OCI-LY1 (cell line): ENCODE results near the gene TP53RK.

Source experiments
- H2AFZ ChIP-seq: fragments of 200-600 bp; sonication (generic), shearing (Covaris generic); 2 replicates; pipeline ENCODE4 v1.6.0; 2014; ENCODE audit warnings: antibody characterized with exemption, mild to moderate bottlenecking, low read length
- H3F3A ChIP-seq: fragments of 200-600 bp; sonication (generic), shearing (Covaris generic); 2 replicates; pipeline ENCODE4 v1.6.0; 2014; ENCODE audit warnings: mild to moderate bottlenecking, antibody characterized with exemption, low read length, moderate library complexity; ENCODE audit not compliant: insufficient read depth
- H3K27ac ChIP-seq: fragments of 200-600 bp; sonication (generic); 2 replicates; pipeline ENCODE4 v1.5.1; 2014; ENCODE audit warnings: low read length, mixed run types, mild to moderate bottlenecking, low read depth; ENCODE audit not compliant: poor library complexity, severe bottlenecking
- H3K27me3 ChIP-seq: fragments of 200-600 bp; sonication (generic); 2 replicates; pipeline ENCODE4 v1.6.0; 2014; ENCODE audit warnings: antibody characterized with exemption, mild to moderate bottlenecking, low read length, moderate library complexity; ENCODE audit not compliant: insufficient read depth
- H3K36me3 ChIP-seq: fragments of 200-600 bp; sonication (generic); 2 replicates; pipeline ENCODE4 v1.6.1; 2014; ENCODE audit warnings: mild to moderate bottlenecking, antibody characterized with exemption, low read length, moderate library complexity, mixed read lengths; ENCODE audit not compliant: insufficient read depth
- H3K4me1 ChIP-seq: fragments of 200-600 bp; sonication (generic); 2 replicates; pipeline ENCODE4 v1.5.1; 2014; ENCODE audit warnings: mild to moderate bottlenecking, low read length, moderate library complexity; ENCODE audit not compliant: insufficient read depth, severe bottlenecking
- H3K4me2 ChIP-seq: fragments of 200-600 bp; sonication (generic), shearing (Covaris generic); 2 replicates; pipeline ENCODE4 v1.6.1; 2014; ENCODE audit warnings: low read length
- H3K4me3 ChIP-seq: fragments of 200-600 bp; sonication (generic); 2 replicates; pipeline ENCODE4 v1.5.1; 2014; ENCODE audit warnings: low read length, low read depth, mild to moderate bottlenecking, mixed read lengths; ENCODE audit not compliant: poor library complexity, severe bottlenecking
- H3K79me2 ChIP-seq: fragments of 200-600 bp; shearing (Covaris generic); 2 replicates; pipeline ENCODE4 v1.6.1; 2016; ENCODE audit warnings: mixed run types, low read length, mixed read lengths; ENCODE audit not compliant: insufficient read depth
- H3K9ac ChIP-seq: fragments of 200-600 bp; sonication (generic), shearing (Covaris generic); 2 replicates; pipeline ENCODE4 v1.6.1; 2014; ENCODE audit warnings: mild to moderate bottlenecking, low read length, mixed read lengths
- H3K9me2 ChIP-seq: fragments of 200-600 bp; sonication (generic), shearing (Covaris generic); 2 replicates; pipeline ENCODE4 v1.6.1; 2014; ENCODE audit warnings: low read depth, mild to moderate bottlenecking, low read length, mixed read lengths
- H3K9me3 ChIP-seq: fragments of 200-600 bp; shearing (Covaris generic); 2 replicates; pipeline ENCODE4 v1.6.1; 2014; ENCODE audit warnings: low read length, mixed read lengths
- H4K20me1 ChIP-seq: fragments of 200-600 bp; sonication (generic), shearing (Covaris generic); 2 replicates; pipeline ENCODE4 v1.6.0; 2016; ENCODE audit warnings: mild to moderate bottlenecking, low read length; ENCODE audit not compliant: insufficient read depth
- CTCF ChIP-seq: fragments of 200-600 bp; sonication (generic), shearing (Covaris generic); IDR thresholded peaks from 2 replicates; pipeline ENCODE4 v1.5.1; 2017; ENCODE audit warnings: mild to moderate bottlenecking, antibody characterized with exemption, low read length, moderate library complexity, mixed read lengths
- EZH2 ChIP-seq: fragments of 200-600 bp; sonication (generic), shearing (Covaris generic); IDR thresholded peaks from 2 replicates; pipeline ENCODE4 v1.8.0; 2017; ENCODE audit warnings: borderline replicate concordance, mixed run types, mild to moderate bottlenecking, antibody characterized with exemption, low read length, moderate library complexity, mixed read lengths

The TP53RK gene

GRCh38 chr20:46725186-46726165 lies 36.2 kb upstream of the TP53RK start:
- Histone ChIP-seq H2AFZ (no peak overlapping the region), H3F3A (no peaks in the 10 kb centered on the region), H3K4me1 (no peaks in the 10 kb centered on the region), H3K4me3 (no peak overlapping the region), H3K9ac (no peak overlapping the region), H3K27ac (no peak overlapping the region), H3K36me3 (no peaks in the 10 kb centered on the region), H4K20me1 (no peaks in the 10 kb centered on the region), H3K79me2 (no peaks in the 10 kb centered on the region), H3K4me2 (no peak overlapping the region), H3K27me3 (no peaks in the 10 kb centered on the region; the same call in 1 of the 2 replicates), H3K9me2 (no peaks in the 10 kb centered on the region), H3K9me3 (no peaks in the 10 kb centered on the region)
- no peak for TF ChIP-seq EZH2
- no peak for TF ChIP-seq CTCF

- Histone ChIP-seq H3K27ac (no peak overlapping the region), H3K4me3 (no peak overlapping the region), H3K79me2 (no peaks in the 10 kb centered on the region), H4K20me1 (no peaks in the 10 kb centered on the region), H2AFZ (no peak overlapping the region), H3K4me1 (no peaks in the 10 kb centered on the region), H3K9me3 (no peaks in the 10 kb centered on the region), H3K36me3 (no peaks in the 10 kb centered on the region), H3K9me2 (no peaks in the 10 kb centered on the region), H3K4me2 (no peak overlapping the region), H3F3A (no peaks in the 10 kb centered on the region), H3K9ac (no peak overlapping the region), H3K27me3 (no peaks in the 10 kb centered on the region; the same call in 1 of the 2 replicates)
- no peak for TF ChIP-seq EZH2
- TF ChIP-seq CTCF: no peak
Measured at GRCh38 chr20:46724343-46724959, 35.2 kb upstream of the TP53RK start.

GRCh38 chr20:46723039-46723438 lies 33.8 kb upstream of the TP53RK start:
- Histone ChIP-seq H3K9me3 (no peaks in the 10 kb centered on the region), H3K4me2 (no peak overlapping the region), H3K79me2 (no peaks in the 10 kb centered on the region), H3F3A (no peaks in the 10 kb centered on the region), H3K36me3 (no peaks in the 10 kb centered on the region), H3K27ac (no peak overlapping the region), H3K4me3 (no peak overlapping the region), H3K27me3 (no peaks in the 10 kb centered on the region; the same call in 1 of the 2 replicates), H3K9me2 (no peaks in the 10 kb centered on the region), H2AFZ (no peak overlapping the region), H4K20me1 (no peaks in the 10 kb centered on the region), H3K4me1 (no peaks in the 10 kb centered on the region), H3K9ac (no peak overlapping the region)
- TF ChIP-seq EZH2: no peak
- TF ChIP-seq CTCF: no peak
